Dermis microvascular lymphatic vessel endothelial cell (primary cell): Measurements from ENCODE around the gene LPP. TPM values are rescaled to one million over a fixed set of nuclear protein-coding genes. Genes with fewer than 3 reads are reported as not detected.
"Not testable (repeated sequence)": the region's sequence is repeated elsewhere in the genome, so short reads cannot be mapped to it uniquely, and the experiment has no call there.

Experiments
- DNase-seq, 2 donors: peaks; one replicate each; pipeline versions ENCODE4 v3.0.0 to v3.0.0-alpha.2; 2010; ENCODE audit warnings: low read depth in 2 of 2
- total RNA-seq: library from RNA; depleted of rRNA; stranded (reverse); fragments of >200 nt; gene quantifications from 2 replicates; pipeline ENCODE4 v1.2.1, GENCODE V29; 2014

The LPP gene
- total RNA-seq, 1 donor from 2014 or later = 23.1 TPM

DNA sequence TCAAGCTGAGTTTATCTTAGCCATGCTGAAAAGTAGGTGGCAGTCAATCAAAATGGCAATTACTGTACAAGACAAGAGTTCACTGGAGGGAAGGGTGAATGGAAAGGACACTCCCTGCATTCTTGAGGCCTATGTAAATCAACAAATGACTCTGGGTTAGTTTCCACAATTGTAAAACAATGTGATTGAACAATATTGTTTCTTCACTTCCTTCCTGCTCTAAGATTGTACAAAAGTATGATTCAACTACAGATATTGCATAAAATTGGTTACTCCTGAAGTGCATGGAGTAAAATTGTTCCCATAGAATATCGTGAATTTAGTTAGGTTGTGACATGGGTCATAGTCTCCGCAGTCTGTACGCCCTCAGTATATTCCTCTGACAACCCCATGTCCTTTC lies 277.6 kb downstream of the LPP start:
- peak; percentile 48 to 78 for DNase-seq

DNA sequence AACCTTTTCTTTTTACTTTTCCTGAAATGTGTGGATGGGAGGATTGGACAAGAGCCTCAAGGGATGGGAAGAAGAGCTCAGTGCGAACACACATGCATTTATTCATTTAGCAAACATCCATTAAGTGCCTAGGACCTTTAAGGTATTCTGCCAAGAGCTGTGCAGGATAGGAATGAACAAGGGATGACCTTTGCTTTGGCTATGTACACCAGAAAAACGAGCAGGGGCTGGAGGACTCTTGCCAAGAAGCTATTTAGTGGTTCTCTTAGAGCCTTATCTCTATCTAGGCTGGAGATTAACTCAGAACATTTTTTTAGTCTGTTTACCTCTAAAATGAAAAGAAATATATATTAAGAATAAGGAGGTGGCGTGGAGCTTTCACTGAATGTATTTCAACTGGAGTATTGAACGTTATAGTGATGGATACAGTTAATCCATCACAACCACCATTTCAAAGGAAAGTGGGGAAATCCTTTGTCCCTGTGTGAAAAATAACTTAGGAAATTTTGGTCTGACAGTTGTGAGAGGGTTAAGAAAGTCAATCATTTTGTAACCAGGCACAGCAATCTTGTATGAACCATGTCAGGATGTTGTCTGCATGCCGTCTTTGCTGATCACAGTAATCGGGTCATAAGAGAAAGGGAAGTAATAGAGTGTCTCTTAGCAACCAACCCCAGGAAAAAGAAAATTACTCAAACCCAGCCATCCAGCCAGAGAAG lies 279.0 kb downstream of the LPP start:
- DNase-seq = peak; percentile 43 to 70

DNA sequence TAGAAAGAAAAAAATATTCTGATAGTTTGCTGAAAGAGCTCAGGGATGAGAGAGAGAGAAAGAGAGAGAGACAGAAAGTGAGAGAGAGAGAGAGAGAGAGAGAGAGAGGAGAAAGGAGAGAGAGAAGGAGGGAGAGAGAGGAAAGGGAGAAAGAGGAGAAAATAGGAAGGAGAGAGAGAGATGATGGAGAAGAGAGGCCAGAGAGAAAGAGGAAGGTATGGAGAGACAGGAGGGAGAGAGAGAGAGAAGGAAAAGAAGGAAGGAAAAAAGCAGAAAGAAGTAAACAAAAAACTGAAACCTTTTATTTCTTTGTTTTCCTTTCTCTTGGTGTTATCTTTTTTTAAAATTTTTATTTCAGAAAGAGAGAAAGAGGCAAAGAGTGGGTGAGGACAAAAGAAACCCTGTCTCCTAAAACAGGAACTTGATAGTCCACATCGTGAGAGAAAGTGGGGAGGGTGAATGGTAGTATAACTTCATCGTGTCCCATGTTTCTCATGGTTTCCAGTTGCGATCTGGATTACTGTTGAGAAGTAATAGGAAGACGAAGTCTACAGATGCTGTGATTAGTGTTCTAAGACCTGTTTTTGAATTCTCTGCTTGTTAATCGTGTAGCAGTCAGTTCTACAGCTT lies 279.7 kb downstream of the LPP start:
- no peak for DNase-seq

DNA sequence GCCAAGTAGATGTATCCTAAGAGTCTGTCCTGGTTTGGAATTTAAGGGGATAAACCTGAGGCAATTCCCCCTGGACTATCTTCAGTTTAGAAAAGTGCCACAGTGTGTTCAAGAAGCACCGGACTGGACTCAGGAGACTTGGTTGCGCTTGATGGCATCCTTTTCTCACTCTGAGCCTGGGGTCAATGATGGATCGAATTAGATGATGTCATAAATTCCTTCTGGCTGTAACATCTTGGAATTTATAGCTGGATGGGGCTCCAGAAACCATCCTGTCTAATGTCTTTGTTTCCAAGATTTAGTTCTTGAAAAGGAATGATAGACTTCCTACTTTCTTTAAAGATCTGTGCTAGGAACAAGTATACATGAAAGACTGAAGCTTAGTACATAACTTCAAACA lies 280.6 kb downstream of the LPP start:
- DNase-seq = no peak

DNA sequence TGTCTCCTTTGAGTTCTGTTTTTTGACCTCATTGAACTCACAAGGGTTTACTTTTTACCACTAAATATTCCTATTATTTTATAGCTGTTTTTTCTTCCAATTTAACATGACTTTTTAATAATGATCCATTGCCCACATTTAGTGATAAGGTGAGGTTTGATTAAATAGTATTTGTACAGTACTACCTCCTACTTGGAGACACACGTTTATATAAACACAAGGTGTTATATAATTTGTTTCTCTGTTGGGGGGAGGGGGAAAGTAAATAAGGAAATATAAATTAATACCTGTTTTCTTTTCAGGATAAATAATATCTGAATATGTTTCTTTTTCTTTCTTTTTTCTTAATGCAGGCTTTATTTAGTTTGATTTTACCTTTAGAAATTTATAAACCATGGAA lies 281.3 kb downstream of the LPP start:
- no peak for DNase-seq

DNA sequence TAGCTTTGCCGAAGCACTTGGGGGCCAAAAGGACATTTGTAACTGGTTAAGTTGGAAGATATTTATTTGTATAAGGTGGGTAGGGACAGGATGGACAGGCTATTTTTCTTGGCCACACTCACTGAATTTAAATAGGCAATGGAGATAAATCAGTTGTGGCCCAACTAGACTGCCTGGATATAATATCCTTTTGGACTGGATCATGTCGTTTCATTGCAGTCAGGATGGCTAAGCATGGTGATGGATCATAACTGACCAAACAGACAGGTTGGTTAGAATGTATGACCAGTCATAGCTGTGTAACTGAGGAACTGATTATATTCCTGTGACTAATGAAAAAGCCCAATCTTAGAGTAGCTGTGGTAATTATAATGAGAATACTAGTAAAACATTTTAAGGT lies 284.0 kb downstream of the LPP start:
- DNase-seq = peak; percentile 49 to 63

DNA sequence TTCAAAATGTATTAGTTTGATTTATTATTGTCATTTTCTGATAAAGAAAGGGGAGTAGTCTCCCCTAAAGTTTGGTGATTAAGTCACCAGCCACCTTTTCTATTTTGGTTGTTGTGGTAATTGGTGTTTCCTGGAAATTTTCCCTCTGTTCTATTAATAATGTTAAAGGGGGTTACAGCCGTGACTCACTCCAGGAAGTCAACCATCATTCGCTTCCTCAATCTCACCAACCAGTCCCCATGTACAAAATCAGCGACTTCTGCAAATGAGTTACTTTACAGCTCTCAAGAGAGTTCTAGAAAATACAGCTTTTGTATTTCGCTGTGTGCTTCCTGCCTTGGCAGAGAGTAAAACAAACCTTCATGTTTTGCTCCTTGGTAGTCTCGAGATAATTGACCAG lies 285.1 kb downstream of the LPP start:
- peak; percentile 77 to 89 for DNase-seq

DNA sequence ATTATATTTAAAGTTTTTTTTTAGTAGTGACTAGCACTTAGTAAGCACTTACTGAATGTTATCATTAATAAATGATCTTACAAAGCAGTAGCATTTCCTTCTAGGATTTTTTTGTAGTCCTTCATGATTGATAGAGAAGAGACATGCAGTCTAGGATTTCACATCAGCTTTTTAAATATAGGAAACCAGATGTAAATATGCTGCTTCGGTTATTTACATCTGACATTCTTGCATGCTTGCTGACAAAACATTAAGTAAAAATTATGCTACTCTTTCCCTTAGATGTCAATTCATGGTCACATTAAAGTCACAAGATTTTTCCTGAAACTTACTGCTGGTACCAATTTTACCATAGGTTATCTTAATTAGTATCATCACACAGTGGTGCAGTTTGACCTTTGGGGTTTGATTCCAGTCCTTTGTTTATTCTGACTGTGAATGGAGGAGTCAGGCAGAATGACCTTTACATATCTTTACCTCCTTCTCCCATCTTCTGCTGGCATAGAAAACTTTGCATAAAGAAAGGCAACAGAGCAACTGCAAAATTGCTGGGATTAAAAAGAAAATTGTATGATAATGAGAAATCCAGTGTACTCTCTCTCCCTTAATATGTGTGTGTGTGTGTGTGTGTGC lies 286.5 kb downstream of the LPP start:
- no peak for DNase-seq

DNA sequence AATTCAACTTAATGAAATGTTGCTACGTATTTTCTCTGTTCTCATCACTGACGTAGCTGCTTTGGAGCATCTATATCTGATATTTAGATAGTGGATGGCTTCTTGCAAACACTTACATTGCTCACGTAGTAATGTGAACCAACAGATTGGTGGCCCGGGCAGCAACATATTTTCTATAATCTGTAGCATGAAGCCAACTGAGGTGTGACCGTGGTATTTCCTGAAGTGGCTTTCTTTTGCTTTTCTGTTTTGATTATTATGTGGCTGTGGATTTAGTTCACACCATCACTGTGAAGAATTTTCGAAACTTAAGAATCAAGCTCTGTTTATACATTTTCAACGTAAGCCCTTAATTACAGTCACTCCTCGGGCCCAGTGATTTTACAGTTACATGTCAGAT lies 288.5 kb downstream of the LPP start:
- no peak for DNase-seq

DNA sequence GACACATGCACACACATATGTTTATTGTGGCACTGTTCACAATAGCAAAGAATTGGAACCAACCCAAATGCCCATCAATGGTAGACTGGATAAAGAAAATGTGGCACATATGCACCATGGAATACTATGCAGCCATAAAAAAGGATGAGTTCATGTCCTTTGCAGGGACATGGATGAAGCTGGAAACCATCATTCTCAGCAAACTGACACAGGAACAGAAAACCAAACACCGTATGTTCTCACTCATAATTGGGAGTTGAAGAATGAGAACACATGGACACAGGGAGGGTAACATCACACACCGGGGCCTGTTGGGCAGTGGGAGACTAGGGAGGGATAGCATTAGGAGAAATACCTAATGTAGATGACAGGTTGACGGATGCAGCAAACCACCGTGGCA lies 291.2 kb downstream of the LPP start:
- not testable (repeated sequence) for DNase-seq

DNA sequence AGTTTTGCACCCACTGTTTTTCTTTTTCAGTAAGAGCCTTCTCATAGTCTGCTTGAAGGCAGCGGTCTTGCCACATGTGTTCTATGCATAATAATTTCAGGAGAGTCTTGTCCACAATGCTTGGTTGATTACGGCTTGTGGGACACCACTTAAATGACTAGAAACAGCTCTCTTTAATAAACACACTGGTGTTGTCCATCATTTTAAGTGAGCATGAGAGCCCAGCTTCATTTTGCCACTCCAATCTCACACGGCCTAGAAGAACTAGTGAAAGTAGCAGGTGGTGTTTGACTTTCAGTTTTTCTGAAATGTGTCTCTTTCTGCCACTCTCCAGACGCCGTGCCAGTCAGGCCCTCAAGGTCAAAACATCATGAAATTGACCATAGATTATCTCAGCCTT lies 292.1 kb downstream of the LPP start:
- no peak for DNase-seq

DNA sequence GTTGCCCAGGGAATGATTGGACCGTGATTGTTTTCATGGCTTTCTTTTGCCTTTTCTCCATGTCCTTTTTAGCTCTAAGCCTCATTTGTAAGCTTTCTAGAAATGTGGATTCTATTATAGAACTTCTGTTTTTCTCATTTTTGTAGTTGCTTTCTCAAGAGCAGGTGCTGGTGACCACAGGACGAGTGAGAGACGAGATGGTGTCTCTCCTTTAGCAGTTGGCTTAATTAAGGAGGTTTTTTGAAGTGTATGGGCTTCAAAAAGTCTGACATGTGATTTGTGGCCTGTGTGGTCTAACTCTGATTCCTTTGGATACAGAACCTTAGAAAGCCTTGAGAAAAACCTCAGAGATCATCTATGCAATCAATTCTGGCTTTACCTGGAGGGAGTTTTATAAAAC lies 292.8 kb downstream of the LPP start:
- DNase-seq = no peak

DNA sequence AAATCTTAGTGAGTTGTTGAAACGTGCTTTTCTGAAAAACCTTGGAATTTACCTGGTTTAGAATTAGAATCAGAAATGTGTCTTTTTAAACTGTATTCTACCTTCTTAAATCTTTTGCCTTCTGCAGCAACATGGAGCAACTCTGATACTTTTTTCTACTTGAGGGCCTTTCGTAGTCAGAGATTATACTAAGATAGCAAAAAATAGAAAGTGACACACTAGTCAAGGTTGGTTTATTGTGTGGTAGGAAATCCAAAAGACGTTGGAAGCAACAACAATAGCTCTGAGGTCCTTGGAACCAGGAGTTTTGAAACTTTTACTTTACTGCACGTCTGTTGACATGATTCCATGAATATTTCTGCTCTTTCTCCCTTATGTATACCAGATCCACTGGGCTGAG lies 294.9 kb downstream of the LPP start:
- no peak for DNase-seq

DNA sequence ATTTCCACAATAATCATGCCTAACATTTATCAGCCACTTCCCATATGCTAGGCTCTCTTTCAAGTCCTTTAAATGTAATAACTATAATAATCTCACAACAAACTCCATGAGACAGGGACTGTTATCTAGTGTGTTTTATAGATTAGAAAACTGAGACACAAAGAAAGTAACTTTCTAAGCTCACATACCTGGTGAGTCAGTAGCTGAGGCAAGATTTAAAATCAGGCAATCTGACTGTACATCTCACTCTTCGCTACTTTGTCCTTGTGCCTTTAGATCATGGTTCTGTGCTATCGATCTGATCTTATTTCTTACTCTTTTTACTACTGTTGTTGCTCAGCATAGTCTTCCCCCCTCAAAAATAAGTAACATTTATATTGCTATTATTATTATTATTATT lies 295.5 kb downstream of the LPP start:
- DNase-seq = no peak

DNA sequence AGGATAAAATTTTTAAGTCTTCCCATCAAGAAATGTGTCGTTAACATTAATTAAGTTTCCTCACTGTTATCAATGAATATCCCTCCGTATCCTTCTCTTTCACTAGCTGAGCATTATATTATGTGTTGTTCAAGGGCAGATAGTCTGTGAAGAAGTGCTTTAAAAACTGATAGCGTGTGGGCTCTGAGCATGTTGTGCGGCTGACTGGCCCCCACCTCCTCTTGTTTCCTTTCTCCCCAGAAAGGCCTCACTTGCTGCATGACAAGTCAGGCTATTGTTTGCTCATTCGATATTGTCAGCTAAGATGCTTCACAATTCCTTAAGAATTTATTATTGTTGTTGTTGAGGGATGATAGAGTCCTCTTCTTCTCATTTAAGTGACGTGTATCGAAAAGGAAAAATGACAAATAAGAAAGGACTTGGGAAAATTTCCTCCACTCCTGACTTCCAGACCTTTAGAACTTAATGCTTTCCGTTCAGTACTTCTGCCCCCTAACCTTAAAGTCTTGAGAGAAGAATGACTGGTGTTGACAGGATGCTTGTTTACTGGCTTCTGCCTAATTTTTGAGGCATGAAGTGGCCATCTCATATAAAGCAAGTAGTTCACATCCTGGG lies 298.3 kb downstream of the LPP start:
- peak in 1 of 2 donors; percentile 86 for DNase-seq

DNA sequence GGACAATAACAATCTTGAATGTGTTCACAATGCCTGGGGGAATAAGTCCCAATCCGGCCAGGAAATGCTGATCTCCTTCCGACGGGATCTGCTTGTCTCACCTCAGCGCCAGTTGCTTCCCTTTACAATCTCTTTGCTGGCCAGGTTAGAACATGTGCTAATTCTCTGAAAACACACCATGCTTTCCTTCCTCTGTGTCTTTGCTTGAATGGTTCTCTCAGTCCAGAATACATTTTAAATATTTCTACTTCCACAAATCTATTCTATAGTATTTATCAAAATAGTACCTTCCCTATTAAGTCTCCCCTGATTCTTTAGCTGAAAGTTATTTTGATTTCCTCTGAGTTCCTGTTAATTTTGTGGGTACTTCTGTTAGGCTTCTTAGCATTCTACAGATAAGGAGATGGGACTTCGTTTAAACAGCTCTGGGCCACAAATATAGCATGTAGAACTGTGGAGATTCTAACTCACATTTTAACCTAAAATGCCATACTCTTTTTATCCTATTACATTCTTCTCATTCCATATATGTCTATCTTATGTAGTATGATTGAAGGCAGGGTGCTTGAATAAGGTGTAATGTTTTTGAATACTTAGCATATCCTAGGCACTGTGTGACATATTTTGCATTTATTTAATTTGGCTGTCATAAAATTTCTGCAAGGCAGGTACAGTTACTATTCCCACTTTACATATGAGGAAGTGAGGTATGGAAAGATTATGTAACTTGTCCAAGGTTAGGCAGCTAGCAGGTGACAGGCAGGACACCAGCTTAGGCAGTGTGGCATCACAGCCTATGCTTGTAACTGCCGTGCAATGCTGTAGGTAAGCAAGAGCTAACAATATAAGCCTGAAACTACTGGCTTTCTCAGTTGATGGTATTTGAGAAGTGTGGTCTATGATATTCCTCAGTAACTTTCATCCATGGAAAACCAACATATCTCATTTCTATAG lies 299.8 kb downstream of the LPP start:
- peak in 1 of 2 donors; percentile 15 for DNase-seq

DNA sequence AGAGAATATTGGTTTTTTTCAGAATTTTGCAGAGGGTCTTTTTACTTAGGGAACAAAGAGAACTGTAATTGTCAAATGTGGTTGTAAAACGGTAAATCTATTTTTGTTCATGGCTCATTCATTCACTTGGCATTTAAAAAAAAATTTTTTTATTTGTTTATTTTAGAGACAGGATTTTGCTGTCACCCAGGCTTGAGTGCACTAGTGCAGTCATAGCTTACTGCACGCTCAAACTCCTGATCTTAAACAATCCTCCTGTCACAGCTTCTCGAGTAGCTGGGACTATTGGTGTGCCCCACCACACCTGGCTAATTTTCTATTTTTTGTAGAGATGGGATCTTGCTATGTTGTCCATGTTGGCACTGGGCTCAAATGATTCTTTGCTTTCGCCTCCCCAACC lies 301.8 kb downstream of the LPP start:
- no peak for DNase-seq

DNA sequence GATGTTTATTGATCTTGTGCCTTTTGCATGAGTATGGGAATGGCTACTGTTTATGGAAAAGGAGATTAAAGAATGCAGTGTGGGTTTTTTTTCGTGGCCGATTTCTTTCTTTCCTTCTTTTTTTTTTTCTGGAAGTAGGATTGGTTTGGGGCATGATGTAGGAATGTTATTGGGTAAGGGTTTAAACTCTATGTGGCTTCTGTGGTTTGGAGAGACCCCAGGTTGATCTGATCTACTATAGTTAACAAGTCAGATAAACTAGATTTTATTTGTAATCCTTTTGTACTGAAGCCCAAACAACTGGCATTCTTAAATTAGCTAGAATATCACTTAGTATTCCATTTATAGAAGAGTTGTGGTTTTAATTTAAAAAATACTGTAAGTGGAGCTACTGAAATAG lies 304.8 kb downstream of the LPP start:
- no peak for DNase-seq

DNA sequence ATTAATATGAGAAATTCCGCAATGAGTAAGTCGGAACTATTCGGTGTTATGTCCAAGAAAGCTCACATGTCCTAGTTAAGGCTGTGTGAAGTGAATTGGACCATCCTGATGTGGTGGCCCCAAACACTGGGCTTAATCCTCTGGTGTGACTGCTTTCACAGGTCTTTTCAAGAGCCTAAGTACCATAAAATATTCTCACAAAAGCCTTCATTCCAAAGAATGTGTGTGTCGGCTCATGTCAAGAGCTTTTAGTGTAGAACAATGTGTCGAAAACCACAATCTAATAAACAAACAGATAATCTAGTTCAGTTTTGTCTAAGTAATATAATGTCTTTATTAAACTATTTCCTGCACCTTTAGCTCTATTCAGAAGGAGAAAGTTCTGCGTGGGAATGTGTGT lies 311.4 kb downstream of the LPP start:
- no peak for DNase-seq

DNA sequence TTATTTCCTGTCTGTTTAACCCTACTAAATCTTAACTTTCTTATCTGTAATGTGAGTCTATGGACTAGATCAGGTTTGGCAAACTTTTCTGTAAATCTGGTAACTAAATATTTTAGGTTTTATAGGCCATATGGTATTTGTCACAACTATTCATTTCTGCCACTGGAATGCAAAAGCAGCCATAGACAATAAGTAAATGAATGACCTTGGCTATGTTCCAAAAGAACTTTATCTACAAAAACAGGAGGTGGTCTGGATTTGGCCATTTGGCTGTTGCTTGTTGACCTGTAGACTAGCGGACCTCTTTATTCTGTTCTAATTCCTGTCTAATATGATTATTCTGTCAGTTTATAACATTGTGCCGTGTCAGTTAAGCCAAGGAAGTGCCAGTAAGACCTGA lies 314.2 kb downstream of the LPP start:
- peak; percentile 48 to 85 for DNase-seq

DNA sequence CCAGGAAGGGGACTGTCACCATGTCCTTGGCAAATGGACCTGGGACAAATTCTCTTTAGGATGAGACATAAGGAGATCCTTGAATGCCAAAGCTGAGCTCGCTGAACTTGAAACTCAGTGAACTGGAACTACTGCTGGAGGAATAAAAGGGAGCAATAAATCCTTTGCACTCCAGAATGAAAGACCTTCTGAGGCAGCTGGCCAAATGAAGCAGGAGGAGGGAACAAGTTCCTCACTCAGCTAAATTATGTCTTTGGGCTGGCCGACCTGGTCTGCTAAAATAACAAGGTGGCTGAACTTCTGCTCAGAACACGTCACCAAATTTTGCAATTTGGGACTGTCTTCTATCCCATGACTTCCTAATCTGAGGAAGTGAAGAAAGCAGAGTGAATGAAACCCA lies 314.7 kb downstream of the LPP start:
- DNase-seq = no peak
